SW480 (cell line): ENCODE results near the gene GNG5.
"Not testable (repeated sequence)": the region's sequence is repeated elsewhere in the genome, so short reads cannot be mapped to it uniquely, and the experiment has no call there.

Experiments
- DNase-seq: peaks from one replicate; pipeline ENCODE4 v3.0.0-alpha.2; 2016; ENCODE audit warnings: low spot score

GNG5 gene

DNA sequence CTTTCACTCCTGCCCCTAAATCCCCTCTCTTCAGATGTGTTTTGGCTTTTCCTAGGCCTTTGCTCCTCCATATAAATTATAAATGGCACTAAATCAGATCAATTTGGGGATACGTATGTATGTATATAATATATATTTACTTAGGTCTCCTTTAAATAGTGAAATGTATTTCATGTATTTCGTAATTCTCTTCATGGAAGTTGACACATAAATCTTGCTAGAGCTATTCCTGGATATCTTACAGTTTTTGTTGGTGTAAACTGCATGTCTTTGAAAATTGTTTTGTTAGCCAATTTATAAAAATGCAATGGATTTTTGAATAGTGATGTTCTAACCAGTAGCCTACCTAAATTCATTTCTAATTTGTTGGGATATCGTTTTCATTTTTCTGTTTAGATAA is 18.3 kb downstream of the GNG5 start:
- no peak for DNase-seq

DNA sequence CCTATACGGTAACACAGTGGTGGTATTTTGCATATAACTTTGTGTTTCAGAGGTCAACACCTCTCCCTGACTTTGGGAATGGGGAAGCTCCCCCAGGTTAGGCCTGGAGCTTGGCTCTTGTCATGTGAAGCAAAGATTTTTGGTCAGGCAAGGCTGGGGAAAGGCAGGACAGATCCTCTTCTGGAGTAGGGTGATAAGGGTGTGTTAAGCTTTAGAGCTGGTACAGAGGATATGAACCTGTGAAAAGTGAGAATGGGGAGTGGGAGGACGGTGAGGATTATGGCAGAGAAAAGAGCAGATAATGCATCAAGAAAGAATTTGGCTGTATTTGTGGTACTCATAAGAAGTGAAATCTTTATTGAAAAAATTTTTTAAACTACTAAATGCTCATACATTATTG is 25.1 kb downstream of the GNG5 start:
- no peak for DNase-seq

DNA sequence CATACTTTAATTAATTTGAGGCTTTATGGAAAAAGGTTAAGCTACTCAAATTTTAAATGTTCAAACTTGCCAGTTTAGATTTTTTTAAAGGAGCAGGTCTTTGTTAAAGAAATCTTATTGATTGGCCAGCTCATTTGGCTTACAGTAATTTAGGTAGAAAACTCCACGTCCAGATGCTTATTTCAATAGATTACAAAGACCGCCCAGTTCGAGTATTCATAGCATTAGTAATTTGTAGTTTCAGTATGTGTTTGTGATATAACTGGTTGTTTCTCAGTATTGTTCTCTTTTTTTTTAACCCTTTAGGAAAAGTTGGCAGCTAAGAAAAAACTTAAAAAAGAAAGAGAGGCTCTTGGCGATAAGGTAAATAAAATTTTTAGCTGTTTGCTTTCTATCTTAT is 25.7 kb downstream of the GNG5 start:
- no peak for DNase-seq

DNA sequence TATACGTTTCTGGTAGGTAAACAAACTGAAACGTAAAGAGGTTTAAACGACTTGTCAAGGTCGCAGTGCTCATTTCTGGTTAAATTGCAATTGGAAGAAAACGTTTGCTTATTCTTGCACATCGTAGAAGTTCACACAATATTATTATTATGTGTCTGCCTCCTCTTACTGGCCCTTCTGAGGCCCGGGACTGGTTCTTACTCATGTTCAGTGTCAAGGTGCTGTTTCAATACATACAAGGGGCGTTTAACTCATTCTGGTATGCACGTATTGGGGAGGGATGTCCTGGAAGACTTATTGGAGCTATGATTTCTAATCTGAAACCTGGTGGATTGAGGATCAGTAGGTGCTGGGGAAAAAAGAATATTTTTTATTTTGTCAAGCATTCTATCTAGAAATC is 26.4 kb downstream of the GNG5 start:
- DNase-seq = peak; percentile 2

DNA sequence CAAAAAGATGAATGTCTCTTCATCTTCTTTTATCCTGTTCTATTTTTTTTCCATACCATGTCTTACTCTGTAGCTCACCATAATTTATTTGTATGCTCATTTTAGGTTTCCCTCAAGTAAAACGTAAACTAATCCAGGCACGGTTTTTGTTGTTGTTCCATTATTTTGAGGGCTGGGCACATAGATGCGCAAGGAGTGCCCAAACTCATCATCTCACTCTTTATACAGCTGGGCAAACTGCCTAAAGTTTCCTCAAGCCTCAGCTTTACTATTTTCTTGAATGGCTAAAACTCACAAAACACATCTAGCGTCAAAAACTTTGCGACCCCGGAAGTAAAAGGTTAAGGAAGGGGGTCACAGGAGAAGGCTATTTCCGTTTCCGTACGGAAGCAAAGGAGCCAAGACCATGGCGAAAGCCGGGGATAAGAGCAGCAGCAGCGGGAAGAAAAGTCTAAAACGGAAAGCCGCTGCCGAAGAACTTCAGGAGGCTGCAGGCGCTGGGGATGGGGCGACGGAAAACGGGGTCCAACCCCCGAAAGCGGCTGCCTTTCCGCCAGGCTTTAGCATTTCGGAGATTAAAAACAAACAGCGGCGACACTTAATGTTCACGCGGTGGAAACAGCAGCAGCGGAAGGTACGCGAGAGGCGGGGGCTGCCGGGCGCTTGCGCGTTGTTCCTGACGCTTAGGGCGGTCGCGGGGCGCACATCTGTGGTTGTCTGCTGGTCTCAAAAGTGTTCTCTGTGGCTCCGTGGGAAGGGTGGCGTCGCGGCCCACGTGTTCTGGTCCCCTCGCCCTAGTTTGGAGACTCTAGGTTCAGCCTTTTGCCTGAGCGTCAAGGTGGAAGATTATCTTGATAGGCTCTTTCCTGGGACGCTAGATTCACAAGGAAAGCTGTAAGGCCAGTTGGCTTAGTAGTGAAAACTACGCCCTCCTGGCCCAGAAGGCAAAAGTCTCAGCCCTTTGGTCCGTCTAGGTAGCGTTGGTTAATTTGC is 27.2 kb downstream of the GNG5 start, which contains the start of gene RPF1:
Gene RPF1 (plus strand): TSS at position 391 of the 993 bp plus-strand sequence. CDS start 16 bp downstream, at position 407.
- DNase-seq = peak; percentile 84

DNA sequence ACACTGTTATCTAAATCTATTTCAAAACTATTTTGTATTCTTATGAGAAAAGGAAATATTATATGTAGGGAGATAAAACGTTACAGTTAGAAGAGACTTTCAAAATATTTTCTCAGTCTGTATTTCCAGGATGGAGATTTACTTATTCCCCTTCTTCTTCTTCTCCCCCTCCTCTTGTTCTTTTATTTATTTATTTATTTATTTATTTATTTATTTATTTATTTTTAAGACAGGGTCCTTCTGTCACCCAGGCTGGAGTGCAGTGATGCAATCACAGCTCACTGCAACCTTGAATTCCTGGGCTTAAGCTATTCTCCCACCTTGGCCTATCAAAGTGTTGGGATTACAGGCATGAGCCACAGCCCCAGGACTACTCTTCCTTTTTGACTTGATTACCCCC is 30.2 kb downstream of the GNG5 start:
- no peak for DNase-seq

DNA sequence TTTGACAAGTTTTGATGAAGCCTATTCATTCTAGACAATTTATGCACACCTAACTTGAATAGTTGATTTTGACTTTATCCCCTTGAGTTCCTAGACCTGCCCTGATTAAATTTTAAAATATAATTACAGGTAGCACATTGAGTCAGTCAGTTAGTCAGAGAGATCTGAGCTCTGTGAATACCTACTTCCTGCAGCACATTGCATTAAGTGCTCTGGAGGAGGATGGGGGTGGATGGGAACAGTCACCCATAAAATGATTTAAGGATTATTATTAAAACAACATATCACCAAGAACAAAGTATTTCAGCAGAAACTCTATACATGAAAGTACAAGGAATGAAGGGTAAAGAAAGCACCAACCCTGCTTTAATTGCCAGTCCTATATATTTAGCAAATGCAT is 39.1 kb downstream of the GNG5 start:
- no peak for DNase-seq

DNA sequence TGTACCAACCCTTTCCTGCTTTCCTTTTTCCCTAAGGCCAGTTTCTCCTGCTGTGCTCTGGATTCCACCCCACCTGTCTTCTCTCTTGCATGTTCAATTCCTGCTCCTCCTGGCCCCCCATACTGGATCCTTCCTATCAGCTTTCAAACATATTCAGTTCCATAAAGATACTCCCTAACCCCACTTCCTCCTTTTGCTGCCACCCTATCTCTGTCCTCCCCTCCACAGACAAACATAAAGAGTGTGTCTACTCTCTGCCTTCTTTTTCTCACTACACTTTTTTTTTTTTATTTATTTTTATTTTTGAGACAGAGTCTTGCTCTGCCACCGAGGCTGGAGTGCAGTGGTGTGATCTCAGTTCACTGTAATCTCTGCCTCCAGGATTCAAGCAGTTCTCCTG is 44.3 kb downstream of the GNG5 start:
- DNase-seq = no peak

DNA sequence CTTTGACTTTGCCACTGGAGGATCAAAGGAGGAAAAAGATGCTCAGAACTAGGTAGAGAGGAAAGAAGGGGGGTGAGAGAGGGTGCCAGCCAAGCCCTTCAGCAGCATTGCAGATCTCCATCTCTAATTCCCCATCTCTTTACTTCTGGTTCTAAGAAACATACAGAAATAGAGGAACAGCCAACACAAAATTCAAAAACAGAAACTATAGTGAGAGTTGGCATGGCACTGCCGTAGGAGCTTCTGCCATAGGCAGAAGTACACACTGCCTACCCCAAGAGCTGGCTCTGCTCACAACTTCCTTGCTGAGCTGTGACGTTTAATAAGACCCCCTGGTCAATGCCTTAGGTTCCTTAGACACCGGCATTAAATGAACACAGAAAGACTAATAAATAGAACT is 53.9 kb downstream of the GNG5 start:
- DNase-seq = no peak

DNA sequence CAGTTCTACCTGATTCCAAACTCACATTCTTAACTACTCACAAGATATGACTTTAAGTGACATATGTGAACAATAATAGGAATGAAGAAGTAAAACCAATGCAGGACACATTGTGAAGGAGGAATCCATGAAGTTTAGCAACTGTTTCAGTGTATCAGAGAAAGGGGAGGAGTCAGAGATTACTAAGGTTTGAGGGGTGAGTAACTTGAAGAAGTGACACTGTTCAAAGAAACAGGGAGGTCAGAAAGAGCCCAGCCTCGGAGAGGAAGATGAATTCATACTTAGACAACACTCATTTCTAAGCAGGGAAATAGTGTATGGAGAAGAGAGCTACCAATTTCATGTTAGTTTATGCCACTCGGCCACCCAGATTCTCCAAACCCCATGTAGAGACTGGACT is 55.5 kb downstream of the GNG5 start:
- DNase-seq = no peak

DNA sequence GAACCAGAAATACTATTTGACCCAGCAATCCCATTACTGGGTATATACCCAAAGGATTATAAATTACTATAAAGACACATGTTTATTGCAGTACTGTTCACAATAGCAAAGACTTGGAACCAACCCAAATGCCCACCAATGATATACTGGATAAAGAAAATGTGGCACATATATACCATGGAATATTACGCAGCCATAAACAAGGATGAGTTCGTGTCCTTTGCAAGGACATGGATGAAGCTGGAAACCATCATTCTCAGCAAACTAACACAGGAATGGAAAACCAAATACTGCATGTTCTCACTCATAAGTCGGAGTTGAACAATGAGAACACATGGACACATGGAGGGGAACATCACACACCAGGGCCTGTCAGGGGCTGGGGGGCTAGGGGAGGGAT is 57.7 kb downstream of the GNG5 start:
- not testable (repeated sequence) for DNase-seq
